HEK293T (cell line): ENCODE measurements around the gene ADAMTS12.

Experiments
- CTCF ChIA-PET: fragments of 350-600 bp; formaldehyde crosslinking; extraction: SDS; loops from one replicate; lab custom pipeline; 2021; ENCODE audit warnings: antibody characterized with exemption, inconsistent platforms; lab: Yijun Ruan, JAX
- POLR2A ChIA-PET: fragments of 350-600 bp; formaldehyde crosslinking; extraction: SDS; loops from one replicate; lab custom pipeline; 2020; ENCODE audit warnings: antibody characterized with exemption, inconsistent platforms; lab: Yijun Ruan, JAX
- DNase-seq: peaks from one replicate; pipeline ENCODE4 v3.0.0; 2012; ENCODE audit warnings: mixed read lengths; ENCODE audit errors: extremely low spot score
- ARNT ChIP-seq: fragments of 450-650 bp; IDR thresholded peaks from 2 replicates; pipeline ENCODE4 v1.6.1; 2017; ENCODE audit warnings: mild to moderate bottlenecking
- BHLHE40 ChIP-seq: fragments of 450-650 bp; IDR thresholded peaks from 2 replicates; pipeline ENCODE4 v1.6.1; 2016; ENCODE audit warnings: mild to moderate bottlenecking, moderate library complexity, borderline replicate concordance
- CTBP1 ChIP-seq: fragments of 450-650 bp; IDR thresholded peaks from 2 replicates; pipeline ENCODE4 v1.6.1; 2016; ENCODE audit warnings: borderline replicate concordance
- ELF4 ChIP-seq: fragments of 450-650 bp; IDR thresholded peaks from 2 replicates; pipeline ENCODE4 v1.6.1; 2017; ENCODE audit warnings: antibody characterized with exemption
- FOXA1 ChIP-seq: fragments of 450-650 bp; IDR thresholded peaks from 2 replicates; pipeline ENCODE4 v1.6.1; 2016; ENCODE audit warnings: mild to moderate bottlenecking
- FOXK2 ChIP-seq: fragments of 450-650 bp; IDR thresholded peaks from 2 replicates; pipeline ENCODE4 v1.6.1; 2016; ENCODE audit warnings: mild to moderate bottlenecking
- FOXM1 ChIP-seq: fragments of 450-650 bp; IDR thresholded peaks from 2 replicates; pipeline ENCODE4 v1.6.1; 2017; ENCODE audit warnings: mild to moderate bottlenecking, borderline replicate concordance
- HDGF ChIP-seq: fragments of 450-650 bp; IDR thresholded peaks from 2 replicates; pipeline ENCODE4 v1.6.1; 2017; ENCODE audit warnings: antibody characterized with exemption, borderline replicate concordance
- L3MBTL2 ChIP-seq: fragments of 450-650 bp; conservative IDR thresholded peaks from 2 replicates; pipeline ENCODE4 v1.6.1; 2016; ENCODE audit warnings: mild to moderate bottlenecking
- LEF1 ChIP-seq: fragments of 450-650 bp; IDR thresholded peaks from 2 replicates; pipeline ENCODE4 v1.6.1; 2017; ENCODE audit warnings: mild to moderate bottlenecking, borderline replicate concordance
- NFRKB ChIP-seq: fragments of 450-650 bp; IDR thresholded peaks from 2 replicates; pipeline ENCODE4 v1.6.1; 2016; ENCODE audit warnings: mild to moderate bottlenecking, moderate library complexity
- PKNOX1 ChIP-seq: fragments of 450-650 bp; IDR thresholded peaks from 2 replicates; pipeline ENCODE4 v1.6.1; 2016
- SP1 ChIP-seq: fragments of 450-650 bp; IDR thresholded peaks from 2 replicates; pipeline ENCODE4 v1.6.1; 2017
- SUZ12 ChIP-seq: fragments of 450-650 bp; IDR thresholded peaks from 2 replicates; pipeline ENCODE4 v1.6.1; 2016; ENCODE audit warnings: mild to moderate bottlenecking
- TARDBP ChIP-seq: fragments of 450-650 bp; IDR thresholded peaks from 2 replicates; pipeline ENCODE4 v1.6.1; 2016
- ZNF384 ChIP-seq: fragments of 450-650 bp; IDR thresholded peaks from 2 replicates; pipeline ENCODE4 v1.6.1; 2016

The ADAMTS12 gene

DNA sequence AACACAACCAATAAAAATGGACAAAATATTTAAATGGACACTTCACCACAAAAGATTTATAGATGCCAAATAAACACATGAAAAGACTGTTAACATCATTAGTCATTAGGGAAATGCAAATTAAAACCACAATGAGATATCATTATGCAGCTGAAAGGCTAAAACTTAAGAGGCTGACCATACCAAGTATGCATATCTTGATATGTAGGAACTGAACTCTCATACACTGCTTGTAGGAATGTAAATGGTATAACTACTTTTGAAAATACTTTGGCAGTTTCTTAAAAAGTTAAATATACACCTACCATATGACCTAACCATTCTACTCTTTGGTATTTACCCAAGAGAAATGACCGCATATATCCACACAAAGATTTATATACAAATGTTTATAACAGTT is 13.6 kb upstream of the ADAMTS12 start:
- ChIA-PET POLR2A (no interaction called here), CTCF (no interaction called here)

DNA sequence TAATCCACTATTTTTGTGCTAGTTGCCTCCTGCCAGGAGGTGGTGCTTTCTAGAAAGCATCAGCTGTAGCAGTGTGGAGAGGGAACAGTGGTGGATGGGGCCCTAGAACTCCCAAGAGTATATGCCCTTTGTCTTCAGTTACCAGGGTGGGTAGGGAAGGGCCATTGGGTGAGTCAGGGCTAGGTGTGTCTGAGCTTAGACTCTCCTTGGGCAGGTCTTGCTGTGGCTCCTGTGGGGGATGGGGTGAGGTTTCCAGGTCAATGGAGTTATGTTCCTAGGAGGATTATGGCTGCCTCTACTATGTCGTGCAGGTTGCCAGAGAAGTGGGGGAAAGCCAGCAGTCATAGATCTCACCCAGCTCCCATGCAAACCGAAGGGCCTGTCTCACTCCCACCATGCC is 11.3 kb upstream of the ADAMTS12 start:
- ChIA-PET POLR2A (no interaction called here), CTCF (interaction anchor here (1.2 kb wide), 1 partner anchor 32 kb away, joined by 3 read pairs; no protein-coding TSS in a partner anchor)
- DNase-seq, result no peak
- TF ChIP-seq TARDBP (no peak), PKNOX1 (no peak), CTBP1 (no peak), SUZ12 (no peak), L3MBTL2 (no peak), FOXM1 (no peak), ARNT (no peak), FOXK2 (no peak)

More for the DNA sequence above, 13.6 kb upstream of the ADAMTS12 start:
- TF ChIP-seq HDGF (no peak), NFRKB (no peak), TARDBP (no peak), CTBP1 (no peak), SUZ12 (no peak), ELF4 (no peak), L3MBTL2 (no peak), FOXM1 (no peak), SP1 (no peak), FOXK2 (no peak), PKNOX1 (no peak), ZNF384 (no peak), FOXA1 (no peak), BHLHE40 (no peak)
- DNase-seq, result no peak

DNA sequence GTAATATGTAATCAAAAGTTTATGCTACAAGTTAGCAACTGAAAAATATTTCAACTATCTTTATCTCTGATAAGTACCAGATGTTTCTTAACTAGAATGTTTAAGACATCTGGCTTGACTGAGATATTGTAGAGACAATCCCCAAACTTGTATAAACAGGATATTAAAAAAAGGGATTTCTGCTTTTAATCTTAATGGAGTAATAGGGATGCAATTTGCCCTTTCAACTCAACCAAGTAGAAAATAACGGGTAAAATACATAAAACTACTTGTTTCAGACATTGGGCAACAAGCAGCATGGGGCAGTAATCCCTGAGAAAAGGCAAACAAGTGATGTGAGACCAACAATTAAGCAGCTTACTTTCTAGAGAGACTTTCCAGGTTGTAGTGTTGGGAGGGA is 9.4 kb upstream of the ADAMTS12 start:
- TF ChIP-seq BHLHE40 (no peak), L3MBTL2 (no peak), SUZ12 (no peak), HDGF (no peak), FOXA1 (no peak), TARDBP (no peak), ZNF384 (no peak), SP1 (no peak), FOXK2 (no peak), FOXM1 (no peak)
- POLR2A ChIA-PET, result no interaction called here
- DNase-seq, result no peak
- CTCF ChIA-PET, result no interaction called here

DNA sequence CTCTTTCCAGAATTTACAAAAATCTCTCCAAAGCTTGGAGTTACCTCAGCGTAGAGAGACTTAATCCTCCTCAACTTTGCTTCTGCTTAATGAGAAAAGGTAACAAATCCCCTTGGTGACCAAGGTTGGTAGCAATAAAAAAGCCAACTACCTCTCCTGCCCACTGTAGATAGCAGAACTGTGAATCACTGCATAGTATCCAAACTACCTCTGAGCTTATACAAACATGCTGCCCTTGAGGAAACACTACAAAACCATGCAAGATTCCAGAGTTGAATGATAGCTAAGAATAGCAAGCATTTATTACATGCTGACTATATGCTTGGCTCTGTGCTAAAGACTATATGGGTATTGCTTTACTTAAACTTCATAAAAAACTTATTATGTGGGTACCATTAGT is 2.8 kb upstream of the ADAMTS12 start:
- ChIA-PET POLR2A (no interaction called here), CTCF (no interaction called here)
- no peak for TF ChIP-seq TARDBP
- TF ChIP-seq NFRKB, result no peak
- no peak for TF ChIP-seq FOXM1
- no peak for TF ChIP-seq CTBP1
- no peak for TF ChIP-seq ELF4
- TF ChIP-seq FOXK2, result no peak
- no peak for TF ChIP-seq SUZ12
- no peak for TF ChIP-seq ARNT
- TF ChIP-seq HDGF, result no peak
- TF ChIP-seq ZNF384, result no peak
- TF ChIP-seq PKNOX1, result no peak
- TF ChIP-seq BHLHE40, result no peak
- TF ChIP-seq SP1, result no peak
- TF ChIP-seq FOXA1, result no peak
- no peak for TF ChIP-seq LEF1
- no peak for TF ChIP-seq L3MBTL2
- no peak for DNase-seq

DNA sequence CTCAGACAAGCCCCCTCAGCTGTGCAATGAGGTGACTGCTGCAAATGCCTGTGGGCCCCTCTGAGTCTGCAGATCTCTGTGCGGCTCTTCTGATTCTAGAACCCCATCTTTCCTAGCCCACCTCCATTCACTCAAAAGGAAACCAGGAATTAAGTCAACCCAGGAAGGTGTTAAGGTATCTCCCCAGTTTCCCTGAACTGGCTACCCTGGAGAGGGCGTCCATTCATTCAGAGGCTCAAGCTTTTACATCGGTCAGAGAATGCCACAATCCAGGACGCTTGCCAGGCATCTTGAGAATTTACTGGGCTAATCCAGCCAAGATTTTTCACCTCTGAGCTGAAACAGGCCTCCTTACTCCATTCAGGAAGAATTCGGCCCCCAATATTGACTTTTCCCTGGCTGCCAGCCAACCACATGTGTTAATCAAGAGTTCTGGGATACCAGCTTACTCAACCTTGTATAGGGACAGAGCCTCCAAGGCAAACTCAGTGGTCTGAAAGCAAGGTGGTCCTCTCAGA is 889 bp upstream of the ADAMTS12 start:
- no peak for DNase-seq
- ChIA-PET POLR2A (interaction anchor here (1.1 kb wide), 1 partner anchor 116 kb away, joined by 3 read pairs; no protein-coding TSS in a partner anchor), CTCF (interaction anchor here (0.5 kb wide), 1 partner anchor 21 kb away, joined by 4 read pairs; no protein-coding TSS in a partner anchor)
- no peak for TF ChIP-seq ZNF384
- TF ChIP-seq L3MBTL2, result no peak
- TF ChIP-seq ELF4, result no peak
- TF ChIP-seq TARDBP, result no peak
- TF ChIP-seq LEF1, result no peak
- TF ChIP-seq ARNT, result no peak
- no peak for TF ChIP-seq BHLHE40
- TF ChIP-seq FOXA1, result no peak
- TF ChIP-seq FOXK2, result no peak
- no peak for TF ChIP-seq SUZ12
- no peak for TF ChIP-seq HDGF
- TF ChIP-seq PKNOX1, result no peak
- no peak for TF ChIP-seq CTBP1

- POLR2A ChIA-PET, result interaction anchor here (0.9 kb wide), 1 partner anchor 451 kb away, joined by 3 read pairs; the partner anchor contains the start of gene TARS1
- TF ChIP-seq LEF1 (no peak), SUZ12 (no peak), HDGF (no peak), ZNF384 (no peak), NFRKB (no peak), CTBP1 (no peak), FOXM1 (no peak), TARDBP (no peak), L3MBTL2 (no peak), ARNT (no peak), FOXA1 (no peak), PKNOX1 (no peak), ELF4 (no peak)
- no peak for DNase-seq
- CTCF ChIA-PET, result no interaction called here
Measured at GRCh38 chr5:33891446-33891787, 373 bp downstream of the ADAMTS12 start.
